Stimulated activated memory B cell treated with anti-CD40 and anti-IgM and Interleukin-4, amounts not matched to agents 10 μg/mL and 1 μg/mL and 100 μg/mL, for 72 hours (primary cell): ENCODE results near the gene PITPNB.
A peak's percentile ranks its signal among the peaks of the same experiment; 100 is the strongest.

Experiments
- ATAC-seq: fragments of 150-1000 bp; cut with Tn5 transposase; 2 replicates; pipeline ENCODE4 v1.10.0; 2021
- H3K27ac Mint-ChIP-seq: one replicate; pipeline ENCODE4 v1.8.0; 2022; ENCODE audit warnings: mild to moderate bottlenecking, mixed read lengths
- H3K27me3 Mint-ChIP-seq: one replicate; pipeline ENCODE4 v1.8.0; 2022; ENCODE audit warnings: mixed read lengths
- H3K36me3 Mint-ChIP-seq: one replicate; pipeline ENCODE4 v1.8.0; 2022; ENCODE audit warnings: mixed read lengths
- H3K4me1 Mint-ChIP-seq: one replicate; pipeline ENCODE4 v1.8.0; 2022; ENCODE audit warnings: mixed read lengths
- H3K4me3 Mint-ChIP-seq: one replicate; pipeline ENCODE4 v1.8.0; 2022; ENCODE audit warnings: mild to moderate bottlenecking, moderate library complexity, mixed read lengths
- H3K9me3 Mint-ChIP-seq: one replicate; pipeline ENCODE4 v1.8.0; 2022; ENCODE audit warnings: mixed read lengths

Gene PITPNB

GRCh38 chr22:27863556-27863955 lies 55.5 kb downstream of the PITPNB start:
- peaks cover 48% of the 10 kb centered on the region for H3K36me3 Mint-ChIP-seq
- H3K4me1 Mint-ChIP-seq = peaks cover 16% of the 10 kb centered on the region
- no peak overlapping the region for H3K4me3 Mint-ChIP-seq
- no peak for ATAC-seq
- H3K27me3 Mint-ChIP-seq = no peaks in the 10 kb centered on the region
- H3K27ac Mint-ChIP-seq = no peak overlapping the region
- no peaks in the 10 kb centered on the region for H3K9me3 Mint-ChIP-seq

DNA sequence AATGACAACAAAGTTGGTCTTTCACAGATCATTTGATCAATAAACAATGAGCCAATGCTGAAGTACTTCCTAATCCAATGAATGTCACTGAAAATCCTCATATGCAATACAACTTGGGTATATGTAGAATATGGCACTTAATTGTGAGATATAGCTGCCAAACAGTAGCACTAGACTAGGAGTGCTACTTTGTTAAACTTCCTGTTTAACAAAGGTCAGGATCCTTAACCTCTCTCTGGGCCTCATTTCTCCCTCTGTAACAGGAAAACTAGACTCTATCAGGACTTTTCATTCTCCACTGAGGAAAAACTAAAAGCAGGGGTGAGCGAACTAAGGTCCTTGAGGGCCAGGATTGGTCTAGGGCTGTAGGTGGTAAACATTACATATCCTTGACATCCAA lies 56.1 kb downstream of the PITPNB start:
- Mint-ChIP-seq H3K9me3 (no peaks in the 10 kb centered on the region), H3K27me3 (no peaks in the 10 kb centered on the region), H3K36me3 (peaks cover 49% of the 10 kb centered on the region), H3K4me1 (peaks cover 10% of the 10 kb centered on the region), H3K27ac (no peak overlapping the region), H3K4me3 (no peak overlapping the region)
- no peak for ATAC-seq

DNA sequence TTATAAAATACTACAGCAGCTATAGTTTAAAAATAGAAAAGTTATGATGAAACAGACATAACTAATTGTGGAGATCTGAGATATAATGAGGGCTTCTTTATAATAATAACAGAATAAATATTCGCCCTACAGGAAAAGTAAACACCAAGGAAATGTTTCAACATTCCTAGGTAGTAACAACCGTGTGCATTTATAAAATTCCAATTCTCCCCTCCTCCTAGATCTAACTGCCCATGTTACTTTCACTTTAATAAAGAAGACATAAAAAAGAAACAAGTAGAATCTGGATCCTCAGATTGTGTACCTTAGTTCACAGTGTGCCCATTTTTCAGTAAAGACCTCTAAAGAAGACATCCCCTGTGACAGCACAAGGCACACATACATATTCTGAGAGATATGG lies 59.7 kb downstream of the PITPNB start:
- Mint-ChIP-seq H3K4me1 (no peaks in the 10 kb centered on the region), H3K36me3 (peaks cover 58% of the 10 kb centered on the region), H3K27me3 (no peaks in the 10 kb centered on the region), H3K9me3 (no peaks in the 10 kb centered on the region), H3K27ac (no peak overlapping the region), H3K4me3 (no peak overlapping the region)
- no peak for ATAC-seq

GRCh38 chr22:27858626-27859025 lies 60.4 kb downstream of the PITPNB start:
- no peak overlapping the region for H3K4me3 Mint-ChIP-seq
- H3K27me3 Mint-ChIP-seq = no peaks in the 10 kb centered on the region
- no peaks in the 10 kb centered on the region for H3K4me1 Mint-ChIP-seq
- no peak overlapping the region for H3K27ac Mint-ChIP-seq
- peaks cover 65% of the 10 kb centered on the region for H3K36me3 Mint-ChIP-seq
- no peak for ATAC-seq
- H3K9me3 Mint-ChIP-seq = no peaks in the 10 kb centered on the region

- H3K9me3 Mint-ChIP-seq = no peaks in the 10 kb centered on the region
- H3K4me3 Mint-ChIP-seq = no peak overlapping the region
- peaks cover 74% of the 10 kb centered on the region for H3K36me3 Mint-ChIP-seq
- no peaks in the 10 kb centered on the region for H3K4me1 Mint-ChIP-seq
- no peak overlapping the region for H3K27ac Mint-ChIP-seq
- no peak for ATAC-seq
- no peaks in the 10 kb centered on the region for H3K27me3 Mint-ChIP-seq
Observed at GRCh38 chr22:27857443-27857842, 61.6 kb downstream of the PITPNB start.

DNA sequence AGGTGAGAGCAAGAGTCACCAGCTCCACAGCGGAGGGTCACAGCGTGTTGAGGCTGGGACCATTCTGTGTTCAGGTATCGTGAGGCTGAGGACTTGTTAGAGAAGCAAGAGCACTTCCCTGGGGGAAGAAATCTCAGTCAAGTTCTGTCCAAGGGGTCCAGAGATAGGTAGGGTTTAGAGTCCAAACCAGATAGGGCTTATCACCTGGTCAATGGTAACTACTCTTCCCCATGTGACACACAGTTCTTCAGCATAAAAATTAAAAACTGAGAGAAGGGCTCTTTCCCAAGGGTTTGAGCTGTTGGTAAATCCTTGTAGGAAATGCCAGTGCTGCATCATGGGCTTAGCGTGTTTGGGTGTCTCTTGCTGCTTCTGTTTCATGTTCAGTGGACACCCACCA lies 62.7 kb downstream of the PITPNB start:
- H3K27me3 Mint-ChIP-seq = no peaks in the 10 kb centered on the region
- no peaks in the 10 kb centered on the region for H3K4me1 Mint-ChIP-seq
- no peak overlapping the region for H3K4me3 Mint-ChIP-seq
- H3K27ac Mint-ChIP-seq = no peak overlapping the region
- peaks cover 75% of the 10 kb centered on the region for H3K36me3 Mint-ChIP-seq
- no peaks in the 10 kb centered on the region for H3K9me3 Mint-ChIP-seq
- ATAC-seq = no peak

DNA sequence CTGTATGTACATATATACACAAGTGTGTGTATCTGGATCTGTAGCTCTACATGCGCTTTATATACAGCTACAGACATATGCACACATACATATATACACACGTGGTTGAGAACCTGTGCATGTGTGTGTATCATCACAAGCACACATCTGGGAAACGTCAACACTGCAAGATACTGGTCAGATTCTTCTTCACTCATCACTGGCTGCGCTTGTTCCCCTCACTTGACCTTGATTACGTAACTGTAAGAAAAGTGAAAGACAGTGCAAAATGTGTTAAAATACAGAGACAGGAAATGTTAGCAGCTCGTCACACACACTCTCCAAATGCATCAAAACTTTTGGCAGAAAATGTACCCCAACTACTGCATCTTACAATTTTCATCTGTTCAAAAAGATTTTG lies 65.6 kb downstream of the PITPNB start:
- Mint-ChIP-seq H3K4me1 (no peaks in the 10 kb centered on the region), H3K27me3 (no peaks in the 10 kb centered on the region), H3K27ac (no peak overlapping the region), H3K36me3 (peaks cover 82% of the 10 kb centered on the region), H3K9me3 (no peaks in the 10 kb centered on the region), H3K4me3 (no peak overlapping the region)
- no peak for ATAC-seq

DNA sequence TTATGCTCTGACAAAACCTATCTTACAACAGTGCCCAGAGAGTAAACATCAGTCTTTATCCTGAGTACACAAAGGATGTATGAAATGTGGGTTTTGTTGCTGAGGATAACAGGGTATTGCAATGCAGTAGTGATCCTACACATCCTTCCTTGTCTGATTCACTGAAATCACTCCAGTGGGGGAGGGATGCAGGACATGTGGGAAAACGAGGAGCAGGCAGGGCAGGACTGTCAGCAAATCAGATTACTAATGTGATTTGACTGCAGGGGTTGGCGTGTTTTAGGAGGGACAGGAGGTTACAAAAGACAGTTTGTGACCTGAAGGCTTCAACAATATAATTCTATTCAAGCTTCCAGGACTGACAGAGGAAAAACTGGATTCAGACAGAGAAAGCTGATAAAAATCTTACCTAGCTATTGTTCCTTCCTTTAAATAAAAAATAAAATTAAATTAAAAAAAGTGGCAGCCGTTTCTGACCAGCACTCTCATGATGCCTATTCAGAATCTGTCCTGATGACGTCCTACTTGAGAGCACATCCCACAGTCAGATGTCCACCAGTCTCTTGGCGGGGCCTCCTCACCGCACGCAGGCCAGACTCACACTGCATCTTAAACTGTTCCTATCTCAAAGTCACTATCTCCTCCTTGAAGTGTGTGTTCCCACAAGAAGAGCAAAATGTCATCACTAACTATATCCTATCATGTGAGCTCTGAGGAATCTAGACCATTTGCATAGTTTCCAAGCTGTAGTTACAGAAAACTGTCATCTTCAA lies 66.9 kb downstream of the PITPNB start:
- H3K9me3 Mint-ChIP-seq = no peaks in the 10 kb centered on the region
- ATAC-seq = no peak
- H3K4me1 Mint-ChIP-seq = no peaks in the 10 kb centered on the region
- no peak overlapping the region for H3K27ac Mint-ChIP-seq
- no peaks in the 10 kb centered on the region for H3K27me3 Mint-ChIP-seq
- no peak overlapping the region for H3K4me3 Mint-ChIP-seq
- peaks cover 82% of the 10 kb centered on the region for H3K36me3 Mint-ChIP-seq

- no peak for ATAC-seq
- Mint-ChIP-seq H3K27ac (peak overlapping the region; percentile 38), H3K4me3 (no peak overlapping the region), H3K4me1 (no peaks in the 10 kb centered on the region), H3K9me3 (no peaks in the 10 kb centered on the region), H3K36me3 (peaks cover 82% of the 10 kb centered on the region), H3K27me3 (no peaks in the 10 kb centered on the region)
Observed at GRCh38 chr22:27850000-27850521, 69.0 kb downstream of the PITPNB start.

DNA sequence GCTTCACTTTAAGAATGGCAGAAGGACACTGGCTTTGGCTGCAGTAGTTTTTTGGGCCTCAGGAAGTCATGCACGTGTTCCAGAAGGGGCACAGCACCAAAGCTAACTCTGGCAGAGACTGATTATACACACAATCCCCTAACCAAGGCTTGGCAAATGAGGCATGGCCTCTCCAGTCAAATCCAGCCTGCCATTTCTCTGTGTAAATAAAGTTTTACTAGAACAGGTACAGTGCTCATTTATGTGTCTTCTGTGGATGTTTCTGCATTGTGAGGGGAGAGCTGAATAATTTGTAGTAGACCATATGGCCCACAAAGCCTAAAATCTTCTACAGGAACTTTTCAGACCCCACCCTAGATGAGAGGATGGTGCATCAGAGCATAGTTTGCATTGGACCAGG lies 71.1 kb downstream of the PITPNB start:
- H3K27me3 Mint-ChIP-seq = no peaks in the 10 kb centered on the region
- peaks cover 75% of the 10 kb centered on the region for H3K36me3 Mint-ChIP-seq
- no peak overlapping the region for H3K27ac Mint-ChIP-seq
- no peaks in the 10 kb centered on the region for H3K9me3 Mint-ChIP-seq
- no peak overlapping the region for H3K4me3 Mint-ChIP-seq
- H3K4me1 Mint-ChIP-seq = no peaks in the 10 kb centered on the region
- ATAC-seq = no peak

- no peak for ATAC-seq
- Mint-ChIP-seq H3K4me3 (no peak overlapping the region), H3K27me3 (no peaks in the 10 kb centered on the region), H3K36me3 (peaks cover 78% of the 10 kb centered on the region), H3K27ac (no peak overlapping the region), H3K9me3 (no peaks in the 10 kb centered on the region), H3K4me1 (no peaks in the 10 kb centered on the region)
Observed at GRCh38 chr22:27846910-27847309, 72.1 kb downstream of the PITPNB start.

DNA sequence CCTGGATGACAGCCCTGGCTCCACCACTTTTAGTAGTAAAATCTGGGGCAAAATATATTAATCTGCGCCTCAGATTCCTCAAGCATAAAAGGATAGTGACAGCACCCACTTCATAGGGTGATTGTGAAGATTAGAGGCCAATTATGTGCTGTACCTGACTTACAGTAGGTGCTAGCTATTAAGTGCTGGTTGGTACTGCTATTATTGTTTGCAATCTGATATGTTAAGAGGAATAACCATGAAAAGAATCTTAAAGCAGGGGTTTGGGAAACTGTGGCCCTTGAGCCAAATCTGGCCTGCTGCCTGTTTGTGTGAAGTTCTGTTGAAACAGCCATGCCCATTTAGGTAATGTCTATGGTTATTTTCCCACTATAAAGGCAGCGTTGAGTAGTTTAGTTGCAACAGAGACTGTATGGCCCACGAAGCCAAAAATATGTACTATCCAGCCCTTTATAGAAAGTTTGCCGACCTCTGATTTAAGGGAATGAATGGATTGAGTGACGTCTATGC lies 72.8 kb downstream of the PITPNB start:
- ATAC-seq = no peak
- Mint-ChIP-seq H3K9me3 (no peaks in the 10 kb centered on the region), H3K27ac (no peak overlapping the region), H3K4me1 (no peaks in the 10 kb centered on the region), H3K36me3 (peaks cover 80% of the 10 kb centered on the region), H3K4me3 (no peak overlapping the region), H3K27me3 (no peaks in the 10 kb centered on the region)

DNA sequence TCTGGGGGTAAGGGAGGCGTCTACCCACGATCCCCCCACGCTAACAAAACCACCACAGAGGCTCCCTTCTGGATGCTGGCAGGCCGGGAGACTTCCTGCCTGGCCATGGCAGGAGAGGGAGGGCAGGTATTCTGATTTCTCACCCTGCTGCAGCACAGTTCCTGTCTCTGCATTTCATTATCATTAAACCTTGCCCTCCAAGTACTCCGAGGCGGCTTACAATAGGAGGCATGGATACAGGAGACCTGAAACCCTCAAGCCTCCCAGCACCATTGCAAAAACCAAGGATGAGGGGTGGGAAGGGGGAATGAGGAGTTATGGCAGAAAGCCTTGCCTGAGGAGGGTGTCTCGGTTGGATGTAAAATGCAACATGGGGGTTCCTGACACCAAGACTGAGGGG lies 73.4 kb downstream of the PITPNB start:
- no peak overlapping the region for H3K4me3 Mint-ChIP-seq
- peaks cover 81% of the 10 kb centered on the region for H3K36me3 Mint-ChIP-seq
- no peaks in the 10 kb centered on the region for H3K27me3 Mint-ChIP-seq
- no peaks in the 10 kb centered on the region for H3K4me1 Mint-ChIP-seq
- no peak overlapping the region for H3K27ac Mint-ChIP-seq
- no peak for ATAC-seq
- no peaks in the 10 kb centered on the region for H3K9me3 Mint-ChIP-seq

DNA sequence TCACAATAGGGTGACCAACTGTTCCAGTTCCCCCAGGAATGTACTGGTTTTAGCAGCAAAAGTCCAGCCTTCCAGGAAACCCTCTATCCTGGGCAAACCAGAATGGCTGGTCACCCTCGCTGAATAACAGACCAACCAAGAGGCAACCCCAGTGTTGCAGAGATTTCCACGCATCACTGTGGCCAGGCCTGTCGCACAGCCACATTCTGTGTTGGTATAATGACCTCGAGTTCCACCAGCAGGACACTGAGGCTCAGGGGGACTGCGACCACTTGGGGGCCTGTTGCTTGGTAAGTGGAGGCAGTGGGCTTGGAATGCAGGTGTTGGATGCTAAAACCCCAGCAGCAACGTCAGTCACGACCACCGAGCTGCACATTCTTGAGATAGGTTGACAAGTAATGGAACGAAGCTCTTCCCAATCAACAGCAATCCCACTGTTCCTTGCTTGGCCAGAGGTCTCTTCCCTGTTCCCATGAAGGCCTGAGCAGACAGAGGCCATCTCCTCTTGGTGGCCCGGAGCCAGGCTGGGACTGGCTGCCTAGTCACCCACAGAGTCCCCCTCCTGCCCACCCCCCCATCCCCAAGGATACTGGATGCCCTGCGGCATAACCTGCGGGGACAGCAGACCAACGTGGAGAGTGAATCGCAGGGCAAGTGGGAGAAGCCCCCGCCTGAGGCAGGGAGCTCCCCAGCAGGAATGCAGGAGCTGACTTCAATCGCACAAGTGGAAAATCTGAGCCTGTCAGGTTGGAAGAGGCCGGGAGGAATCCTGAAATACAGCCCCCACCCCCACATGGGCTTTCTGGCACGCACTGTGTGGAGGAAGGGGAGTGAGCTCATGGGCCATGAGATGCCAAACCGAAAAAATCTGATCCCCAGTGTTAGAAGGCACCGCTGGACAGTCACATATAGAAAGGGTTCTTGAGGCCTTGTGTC lies 74.1 kb downstream of the PITPNB start:
- Mint-ChIP-seq H3K4me1 (no peaks in the 10 kb centered on the region), H3K9me3 (no peaks in the 10 kb centered on the region), H3K27ac (no peak overlapping the region), H3K4me3 (no peak overlapping the region), H3K27me3 (no peaks in the 10 kb centered on the region), H3K36me3 (peaks cover 81% of the 10 kb centered on the region)
- no peak for ATAC-seq

DNA sequence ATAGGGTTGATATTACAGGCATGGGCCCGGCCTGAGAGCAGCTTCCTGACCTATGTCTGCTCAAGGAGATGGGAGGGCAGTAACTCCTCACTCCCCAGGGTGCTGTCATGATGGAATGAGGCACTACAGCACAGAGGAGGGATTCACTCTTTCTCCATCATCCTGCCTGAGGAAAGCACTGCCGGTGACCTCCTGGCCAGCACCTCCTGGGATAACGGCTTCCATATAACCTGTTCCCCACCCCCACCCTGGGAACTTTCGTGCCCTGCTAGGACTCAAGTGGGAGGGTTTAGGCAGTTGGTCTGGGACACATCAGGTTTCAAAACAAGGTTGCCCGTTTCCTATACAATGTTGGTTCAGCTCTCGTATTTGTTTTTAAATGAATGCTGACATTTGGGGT lies 74.8 kb downstream of the PITPNB start:
- Mint-ChIP-seq H3K4me1 (no peaks in the 10 kb centered on the region), H3K27me3 (no peaks in the 10 kb centered on the region), H3K9me3 (no peaks in the 10 kb centered on the region), H3K36me3 (peaks cover 81% of the 10 kb centered on the region), H3K27ac (no peak overlapping the region), H3K4me3 (no peak overlapping the region)
- no peak for ATAC-seq
